ENCODE data around the gene C14orf180. TPM values are rescaled to one million over a fixed set of nuclear protein-coding genes. Genes with fewer than 3 reads are reported as not detected.
A peak's percentile ranks its signal among the peaks of the same experiment; 100 is the strongest.

Gene C14orf180
- total RNA-seq, 2 experiments from 2014 or later = not detected

DNA sequence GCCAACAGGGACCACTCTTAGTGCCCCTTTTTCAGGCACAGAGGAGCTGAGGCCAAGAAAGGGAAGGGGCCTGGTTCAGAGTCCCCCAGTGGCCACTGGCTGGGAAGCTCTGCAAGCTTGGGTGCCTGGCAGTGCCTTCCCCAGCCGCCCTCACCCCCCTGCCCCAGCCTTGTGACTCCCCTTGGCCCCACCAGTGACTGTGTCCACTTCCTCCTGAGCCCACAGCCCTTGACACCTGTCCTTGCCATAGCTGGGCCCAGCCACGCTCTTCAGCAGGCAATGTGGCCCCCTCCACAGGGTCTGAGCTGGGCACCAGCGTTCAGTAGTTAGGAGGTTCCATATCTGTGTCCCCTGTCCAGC, 19.0 kb upstream of the C14orf180 start:
- H3K9me3 Mint-ChIP-seq = no peaks in the 10 kb centered on the region
- no peaks in the 10 kb centered on the region for H3K4me1 Mint-ChIP-seq (ENCODE audit: low read depth)
- H3K4me3 Mint-ChIP-seq = no peak overlapping the region
- intact Hi-C loops (cut with micrococcal nuclease) = no loop called here
- ChIA-PET CTCF (interaction anchor here (1.3 kb wide), 1 partner anchor 483 kb away, joined by 3 read pairs; no protein-coding TSS in a partner anchor), POLR2A (no interaction called here)
- H3K27ac Mint-ChIP-seq = no peak overlapping the region
- H3K36me3 Mint-ChIP-seq = no peaks in the 10 kb centered on the region
- no peak for DNase-seq
- peaks cover 7% of the 10 kb centered on the region for H3K27me3 Mint-ChIP-seq

- ChIA-PET POLR2A (no interaction called here), CTCF (interaction anchor here (1.3 kb wide), 1 partner anchor 483 kb away, joined by 3 read pairs; no protein-coding TSS in a partner anchor)
- Mint-ChIP-seq H3K27me3 (peaks cover 10% of the 10 kb centered on the region), H3K36me3 (no peaks in the 10 kb centered on the region), H3K27ac (no peak overlapping the region), H3K9me3 (no peaks in the 10 kb centered on the region), H3K4me1 (ENCODE audit: low read depth) (no peaks in the 10 kb centered on the region), H3K4me3 (no peak overlapping the region)
- intact Hi-C loops (cut with micrococcal nuclease) = no loop called here
- no peak for DNase-seq
Observed at GRCh38 chr14:104561124-104561557, 18.4 kb upstream of the C14orf180 start.

- Mint-ChIP-seq H3K27me3 (peaks cover 10% of the 10 kb centered on the region), H3K4me1 (ENCODE audit: low read depth) (no peaks in the 10 kb centered on the region), H3K36me3 (no peaks in the 10 kb centered on the region), H3K27ac (no peak overlapping the region), H3K4me3 (no peak overlapping the region), H3K9me3 (no peaks in the 10 kb centered on the region)
- no peak for DNase-seq
- POLR2A ChIA-PET = no interaction called here
- CTCF ChIA-PET = interaction anchor here (0.9 kb wide), 1 partner anchor 484 kb away, joined by 4 read pairs; no protein-coding TSS in a partner anchor
- intact Hi-C loops (cut with micrococcal nuclease) = no loop called here
Observed at GRCh38 chr14:104561632-104562495, 17.7 kb upstream of the C14orf180 start.

DNA sequence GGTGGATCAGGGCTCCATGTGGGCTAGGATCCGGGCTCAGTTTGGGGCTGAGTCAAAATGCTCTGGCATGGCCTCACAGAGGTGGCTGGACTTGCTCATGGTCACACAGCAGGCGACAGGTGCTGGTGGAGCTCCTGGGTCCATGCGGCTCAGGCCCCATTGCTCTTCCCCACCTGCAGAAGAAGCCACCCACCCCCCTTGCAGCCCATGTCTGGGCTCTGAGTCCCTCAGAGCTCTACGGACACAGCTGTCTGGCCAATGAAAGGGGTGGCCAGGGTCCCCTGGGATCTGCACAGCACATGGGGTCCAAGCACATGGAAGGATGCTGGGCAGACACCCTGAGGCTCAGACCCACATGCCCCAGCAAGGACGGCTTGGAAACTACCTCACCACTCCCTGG, 17.0 kb upstream of the C14orf180 start:
- ChIA-PET POLR2A (no interaction called here), CTCF (interaction anchor here (0.9 to 2.0 kb wide), 2 partner anchors 485 to 486 kb away, joined by 4 to 9 read pairs; no protein-coding TSS in a partner anchor)
- H3K9me3 Mint-ChIP-seq = no peaks in the 10 kb centered on the region
- H3K27ac Mint-ChIP-seq = no peak overlapping the region
- H3K4me3 Mint-ChIP-seq = no peak overlapping the region
- no peak for DNase-seq
- H3K4me1 Mint-ChIP-seq (ENCODE audit: low read depth) = no peaks in the 10 kb centered on the region
- intact Hi-C loops (cut with micrococcal nuclease) = no loop called here
- H3K27me3 Mint-ChIP-seq = peaks cover 10% of the 10 kb centered on the region
- no peaks in the 10 kb centered on the region for H3K36me3 Mint-ChIP-seq

GRCh38 chr14:104563191-104563741, 16.3 kb upstream of the C14orf180 start:
- ChIA-PET POLR2A (no interaction called here), CTCF (interaction anchor here (2.0 kb wide), 1 partner anchor 487 kb away, joined by 9 read pairs; no protein-coding TSS in a partner anchor)
- peaks cover 10% of the 10 kb centered on the region for H3K27me3 Mint-ChIP-seq
- H3K36me3 Mint-ChIP-seq = no peaks in the 10 kb centered on the region
- no peaks in the 10 kb centered on the region for H3K4me1 Mint-ChIP-seq (ENCODE audit: low read depth)
- H3K9me3 Mint-ChIP-seq = no peaks in the 10 kb centered on the region
- no peak for DNase-seq
- no peak overlapping the region for H3K27ac Mint-ChIP-seq
- H3K4me3 Mint-ChIP-seq = no peak overlapping the region
- intact Hi-C loops (cut with micrococcal nuclease) = no loop called here

GRCh38 chr14:104563742-104564615, 15.6 kb upstream of the C14orf180 start:
- Mint-ChIP-seq H3K4me1 (ENCODE audit: low read depth) (no peaks in the 10 kb centered on the region), H3K36me3 (no peaks in the 10 kb centered on the region), H3K9me3 (no peaks in the 10 kb centered on the region), H3K4me3 (no peak overlapping the region), H3K27me3 (peaks cover 10% of the 10 kb centered on the region), H3K27ac (no peak overlapping the region)
- CTCF ChIA-PET = interaction anchor here (0.6 to 2.0 kb wide), 12 partner anchors 13 to 488 kb away, joined by 3 to 20 read pairs (median 4); no protein-coding TSS in a partner anchor
- intact Hi-C loops (cut with micrococcal nuclease) = loop anchor here (1.0 kb wide), 1 partner anchor 427 kb away; no protein-coding TSS in a partner anchor
- DNase-seq = peak; percentile 75
- POLR2A ChIA-PET = no interaction called here

DNA sequence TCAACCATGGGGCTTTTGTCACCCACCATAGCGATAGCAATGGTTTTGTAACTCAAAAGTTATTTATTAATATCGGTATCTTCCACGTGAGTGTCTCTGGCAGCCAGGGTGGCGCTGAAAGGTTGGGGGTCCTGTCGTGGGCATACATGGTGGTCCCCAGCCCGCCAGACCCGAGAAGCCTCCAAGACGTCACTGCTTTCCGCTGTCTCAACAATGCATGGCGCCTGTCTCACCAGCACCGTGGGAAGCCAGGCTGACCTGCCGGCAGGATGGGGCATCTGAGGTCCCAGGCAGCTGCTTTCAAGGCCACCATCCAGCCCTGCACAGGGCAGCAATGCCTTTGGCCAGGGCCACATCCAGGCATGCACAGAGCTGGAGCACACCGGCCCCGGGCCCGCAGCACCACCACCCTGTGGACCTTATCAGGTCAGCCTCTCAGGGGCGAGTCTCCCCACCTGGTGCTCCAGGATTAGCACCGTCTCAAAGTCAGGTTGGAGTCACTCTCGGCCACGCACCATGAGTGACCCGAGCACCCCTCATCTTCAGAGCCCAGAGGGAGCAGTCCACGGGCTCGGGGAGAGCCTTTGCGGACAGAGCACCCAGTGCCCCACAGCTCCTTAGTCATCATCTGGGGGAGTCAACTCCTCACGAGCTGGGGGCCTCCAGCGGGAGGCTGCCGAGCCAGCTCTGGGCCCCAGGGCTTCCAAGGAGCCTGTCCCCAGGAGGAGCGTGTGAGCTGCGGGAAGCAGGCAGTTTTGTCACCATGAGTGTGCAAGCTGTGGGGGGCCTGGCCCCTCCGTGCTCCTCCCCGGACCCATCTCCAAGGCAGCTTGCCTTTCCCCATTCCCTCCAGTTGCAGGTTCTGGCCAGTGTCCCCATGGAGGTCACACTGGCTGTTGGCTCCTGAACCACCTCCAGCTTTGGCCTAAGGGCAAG, 14.6 kb upstream of the C14orf180 start:
- intact Hi-C loops (cut with micrococcal nuclease) = loop anchor here (1.0 kb wide), 1 partner anchor 428 kb away; no protein-coding TSS in a partner anchor
- Mint-ChIP-seq H3K4me1 (ENCODE audit: low read depth) (no peaks in the 10 kb centered on the region), H3K27me3 (peaks cover 10% of the 10 kb centered on the region), H3K36me3 (no peaks in the 10 kb centered on the region), H3K27ac (no peak overlapping the region), H3K9me3 (no peaks in the 10 kb centered on the region), H3K4me3 (no peak overlapping the region)
- DNase-seq = no peak
- ChIA-PET POLR2A (no interaction called here), CTCF (interaction anchor here (0.6 to 2.0 kb wide), 13 partner anchors 12 to 554 kb away, joined by 3 to 20 read pairs (median 4); no protein-coding TSS in a partner anchor)

- no peak overlapping the region for H3K4me3 Mint-ChIP-seq
- CTCF ChIA-PET = no interaction called here
- peaks cover 10% of the 10 kb centered on the region for H3K27me3 Mint-ChIP-seq
- H3K9me3 Mint-ChIP-seq = no peaks in the 10 kb centered on the region
- POLR2A ChIA-PET = no interaction called here
- DNase-seq = no peak
- no peaks in the 10 kb centered on the region for H3K4me1 Mint-ChIP-seq (ENCODE audit: low read depth)
- no peak overlapping the region for H3K27ac Mint-ChIP-seq
- H3K36me3 Mint-ChIP-seq = no peaks in the 10 kb centered on the region
- intact Hi-C loops (cut with micrococcal nuclease) = no loop called here
Observed at GRCh38 chr14:104567141-104567956, 12.2 kb upstream of the C14orf180 start.

DNA sequence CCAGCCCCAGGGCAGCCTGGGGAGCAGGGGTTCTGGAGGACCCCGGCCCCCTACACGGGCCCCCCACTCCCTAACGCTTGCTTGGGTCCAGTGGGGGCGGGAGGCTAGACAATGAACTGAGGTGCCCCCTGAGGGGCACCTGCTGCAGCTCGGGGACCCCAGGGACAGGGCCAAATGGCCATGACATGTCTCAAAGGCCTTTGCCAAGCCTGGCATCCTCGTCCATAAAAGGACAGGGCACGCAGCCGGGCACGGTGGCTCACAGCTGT, 11.7 kb upstream of the C14orf180 start:
- no peaks in the 10 kb centered on the region for H3K4me1 Mint-ChIP-seq (ENCODE audit: low read depth)
- no peaks in the 10 kb centered on the region for H3K9me3 Mint-ChIP-seq
- DNase-seq = no peak
- CTCF ChIA-PET = interaction anchor here (0.7 kb wide), 1 partner anchor 10 kb away, joined by 3 read pairs; no protein-coding TSS in a partner anchor
- H3K36me3 Mint-ChIP-seq = no peaks in the 10 kb centered on the region
- POLR2A ChIA-PET = no interaction called here
- intact Hi-C loops (cut with micrococcal nuclease) = no loop called here
- no peak overlapping the region for H3K27ac Mint-ChIP-seq
- peaks cover 10% of the 10 kb centered on the region for H3K27me3 Mint-ChIP-seq
- no peak overlapping the region for H3K4me3 Mint-ChIP-seq

DNA sequence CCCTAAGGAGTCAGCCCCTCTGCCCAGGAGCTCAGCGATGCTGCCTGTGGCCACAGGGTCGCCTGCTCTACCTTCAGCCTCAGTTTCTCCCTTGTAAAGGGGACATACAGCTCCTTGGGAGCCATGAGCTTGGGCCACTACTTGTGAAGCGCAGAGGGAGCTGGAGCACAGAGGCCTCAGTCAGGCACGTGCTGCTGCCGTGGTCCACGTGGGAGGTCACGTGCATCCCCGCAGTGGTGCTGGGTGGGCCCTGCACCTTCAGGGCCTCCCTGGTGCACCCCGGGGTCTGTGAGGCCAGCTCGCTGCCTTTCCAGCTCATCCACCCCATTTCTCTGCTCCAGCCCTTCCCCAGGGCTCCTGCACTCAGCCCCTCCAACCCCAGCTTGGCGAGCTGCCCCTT, 10.9 kb upstream of the C14orf180 start:
- no peak for DNase-seq
- POLR2A ChIA-PET = no interaction called here
- intact Hi-C loops (cut with micrococcal nuclease) = no loop called here
- CTCF ChIA-PET = interaction anchor here (0.7 kb wide), 1 partner anchor 11 kb away, joined by 3 read pairs; no protein-coding TSS in a partner anchor
- no peak overlapping the region for H3K4me3 Mint-ChIP-seq
- H3K27me3 Mint-ChIP-seq = peaks cover 10% of the 10 kb centered on the region
- no peak overlapping the region for H3K27ac Mint-ChIP-seq
- H3K4me1 Mint-ChIP-seq (ENCODE audit: low read depth) = no peaks in the 10 kb centered on the region
- H3K9me3 Mint-ChIP-seq = no peaks in the 10 kb centered on the region
- H3K36me3 Mint-ChIP-seq = no peaks in the 10 kb centered on the region

GRCh38 chr14:104569435-104569834, 10.1 kb upstream of the C14orf180 start:
- DNase-seq = no peak
- POLR2A ChIA-PET = no interaction called here
- CTCF ChIA-PET = no interaction called here

More at GRCh38 chr14:104569435-104569834, 10.1 kb upstream of the C14orf180 start:
- Mint-ChIP-seq H3K36me3 (no peaks in the 10 kb centered on the region), H3K9me3 (no peaks in the 10 kb centered on the region), H3K27ac (no peak overlapping the region), H3K4me1 (ENCODE audit: low read depth) (no peaks in the 10 kb centered on the region), H3K4me3 (no peak overlapping the region), H3K27me3 (peaks cover 9% of the 10 kb centered on the region)
- intact Hi-C loops (cut with micrococcal nuclease) = no loop called here
